ENCODE data around the gene EFHC1.

DNA sequence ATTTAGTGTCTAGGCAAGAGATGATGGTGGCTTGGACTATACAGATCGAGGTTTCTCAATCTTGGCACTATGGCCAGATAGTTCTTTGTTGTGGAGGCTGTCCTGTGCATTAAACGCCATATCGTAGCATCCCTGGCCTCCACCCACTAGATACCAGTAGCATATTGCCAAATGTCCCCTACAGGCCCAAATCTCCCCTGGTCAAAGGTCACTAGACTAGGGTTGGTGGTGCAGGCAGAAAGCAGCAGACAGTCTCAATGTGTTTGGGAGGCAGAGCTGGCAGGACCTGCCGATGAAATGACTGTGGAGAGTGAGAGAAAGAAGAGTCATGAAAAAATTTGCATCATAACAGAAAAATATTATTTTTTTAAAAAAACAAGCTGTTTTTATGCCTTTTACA lies 93.8 kb downstream of the EFHC1 start:
- TF ChIP-seq, protein P1, sequence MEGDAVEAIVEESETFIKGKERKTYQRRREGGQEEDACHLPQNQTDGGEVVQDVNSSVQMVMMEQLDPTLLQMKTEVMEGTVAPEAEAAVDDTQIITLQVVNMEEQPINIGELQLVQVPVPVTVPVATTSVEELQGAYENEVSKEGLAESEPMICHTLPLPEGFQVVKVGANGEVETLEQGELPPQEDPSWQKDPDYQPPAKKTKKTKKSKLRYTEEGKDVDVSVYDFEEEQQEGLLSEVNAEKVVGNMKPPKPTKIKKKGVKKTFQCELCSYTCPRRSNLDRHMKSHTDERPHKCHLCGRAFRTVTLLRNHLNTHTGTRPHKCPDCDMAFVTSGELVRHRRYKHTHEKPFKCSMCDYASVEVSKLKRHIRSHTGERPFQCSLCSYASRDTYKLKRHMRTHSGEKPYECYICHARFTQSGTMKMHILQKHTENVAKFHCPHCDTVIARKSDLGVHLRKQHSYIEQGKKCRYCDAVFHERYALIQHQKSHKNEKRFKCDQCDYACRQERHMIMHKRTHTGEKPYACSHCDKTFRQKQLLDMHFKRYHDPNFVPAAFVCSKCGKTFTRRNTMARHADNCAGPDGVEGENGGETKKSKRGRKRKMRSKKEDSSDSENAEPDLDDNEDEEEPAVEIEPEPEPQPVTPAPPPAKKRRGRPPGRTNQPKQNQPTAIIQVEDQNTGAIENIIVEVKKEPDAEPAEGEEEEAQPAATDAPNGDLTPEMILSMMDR (conservative IDR thresholded peaks at IDR 0.05) = no peak
- TF ChIP-seq ZFX (IDR thresholded peaks at IDR 0.05) = no peak
